Measurements from ENCODE around the gene NUMB.

- TF ChIP-seq CTCF (IDR thresholded peaks at IDR 0.05) = no peak
- TF ChIP-seq POLR2A (IDR thresholded peaks at IDR 0.05) = no peak
These were observed 4.5 kb upstream of the NUMB start for GRCh38 chr14:73462815-73463214.

Measured in adrenal gland (tissue), 5 donors.